Left cardiac atrium (tissue), 4 donors: Measurements from ENCODE around the gene SLC30A7. TPM values are rescaled to one million over a fixed set of nuclear protein-coding genes. Genes with fewer than 3 reads are reported as not detected.
"Not testable (repeated sequence)": the region's sequence is repeated elsewhere in the genome, so short reads cannot be mapped to it uniquely, and the experiment has no call there.

Experiments
- ATAC-seq, 2 donors: fragments of 200-7000 bp; cut with Tn5 transposase; one replicate each; pipeline ENCODE4 v1.9.1; 2020; ENCODE audit warnings: mild to moderate bottlenecking in 2 of 2, moderate library complexity in 2 of 2
- DNase-seq: peaks from one replicate; pipeline ENCODE4 v3.0.0-alpha.2; 2020
- intact Hi-C, 2 donors: fragments of 100-400 bp; cut with DNase I; formaldehyde crosslinking; loops; one replicate each; pipeline versions ENCODE4 v1.14.1 to v1.15.1; 2022 to 2023
- total RNA-seq, 2 donors: library from RNA; stranded (reverse); fragmentation: NEBNext Ultra II Directional; extraction: Animal tissue kit (Norgen Biotek cat#: 25700); gene quantifications; one replicate each; pipeline ENCODE4 v1.2.1, GENCODE V29; 2021
- donor health status: DM: no; HTN: yes; CAD: no.
- donor health status: DM: no; HTN: yes; CAD: no; lungs with severe emphysema.
- donor health status: DM: yes; HTN: yes; CAD: no.
- donor health status: Dilated cardiomyopathy.

Gene SLC30A7
- total RNA-seq, 2 donors from 2014 or later = 7.0 to 14.2 TPM

DNA sequence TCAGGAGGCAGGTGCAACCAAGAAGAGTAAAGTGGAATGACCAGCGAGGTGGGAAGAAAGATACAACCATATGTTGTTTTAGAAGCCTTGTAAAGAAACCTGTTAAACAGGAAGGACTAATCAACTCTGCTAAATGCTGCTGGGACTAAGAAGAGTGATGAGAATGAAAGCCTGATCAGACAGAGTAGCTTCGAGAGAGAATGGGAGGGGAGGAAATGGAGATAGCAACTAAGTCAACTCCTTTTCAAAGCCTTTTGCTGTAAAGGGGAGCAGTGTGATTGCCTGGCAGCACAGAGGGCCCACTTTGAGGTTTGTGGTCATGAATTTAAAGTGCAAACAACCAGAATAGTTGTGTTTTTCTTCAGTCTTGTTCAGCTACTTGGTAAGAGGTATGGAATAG lies 31.4 kb downstream of the SLC30A7 start:
- peak in 1 of 2 donors; percentile 30 for ATAC-seq
- intact Hi-C loops = no loop called here
- no peak for DNase-seq

DNA sequence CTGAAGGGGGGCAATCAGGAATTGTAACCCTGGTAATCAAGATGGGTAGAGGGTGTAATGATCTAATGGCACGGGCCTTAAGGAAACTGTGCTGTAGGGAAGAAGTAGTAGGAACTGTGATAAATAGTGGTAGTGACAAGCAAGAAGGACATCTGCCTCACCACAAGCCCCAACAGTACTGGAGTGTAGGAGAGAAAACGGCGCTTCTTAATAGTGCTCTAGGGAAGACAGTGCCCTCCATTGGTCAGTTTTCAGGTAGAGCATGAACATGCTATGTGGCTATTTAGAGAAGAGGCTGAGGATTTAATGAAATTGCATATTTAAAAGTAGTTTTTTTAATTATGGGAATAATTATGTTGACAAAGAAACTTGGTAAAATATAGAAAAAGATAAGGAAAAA lies 32.2 kb downstream of the SLC30A7 start:
- no peak for ATAC-seq
- intact Hi-C loops = no loop called here
- DNase-seq = no peak

DNA sequence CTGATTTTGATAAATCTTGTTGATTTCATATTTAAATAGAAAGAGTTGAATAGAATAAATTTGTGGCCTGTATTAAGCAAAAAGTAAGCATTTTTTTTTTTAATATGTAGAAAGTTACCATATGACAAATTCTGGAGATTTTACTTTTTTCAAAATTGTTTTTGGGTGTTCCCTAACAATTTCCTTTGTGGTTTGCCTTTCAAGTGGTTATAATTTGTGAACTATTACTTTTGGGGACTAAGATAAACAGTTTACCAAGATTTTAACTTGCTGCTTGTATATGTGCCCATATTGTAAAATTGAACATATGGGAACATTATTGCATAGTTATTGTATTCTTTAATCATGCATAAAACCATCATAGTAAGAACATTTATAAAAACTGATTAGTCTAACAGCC lies 34.6 kb downstream of the SLC30A7 start:
- ATAC-seq (no peak), DNase-seq (no peak)
- intact Hi-C loops = no loop called here

DNA sequence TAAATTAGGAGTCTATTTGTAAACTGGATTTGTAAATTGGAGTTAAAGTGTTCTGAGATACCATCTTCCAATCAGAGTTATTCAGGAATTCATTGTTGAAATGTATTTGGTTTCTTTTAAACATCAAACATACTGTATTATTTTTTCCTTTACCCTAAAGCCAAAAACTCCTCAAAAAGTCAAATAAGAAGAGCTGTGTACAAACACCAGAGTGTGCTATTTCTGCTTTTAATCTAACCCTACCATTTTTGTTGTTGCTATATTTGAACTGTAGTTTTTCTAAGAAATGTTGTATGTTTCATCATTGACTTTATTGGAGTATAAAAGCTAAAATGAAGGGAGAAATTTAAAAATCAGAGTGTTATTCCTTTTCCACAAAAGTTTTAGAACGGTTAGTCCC lies 35.8 kb downstream of the SLC30A7 start:
- intact Hi-C loops = no loop called here

DNA sequence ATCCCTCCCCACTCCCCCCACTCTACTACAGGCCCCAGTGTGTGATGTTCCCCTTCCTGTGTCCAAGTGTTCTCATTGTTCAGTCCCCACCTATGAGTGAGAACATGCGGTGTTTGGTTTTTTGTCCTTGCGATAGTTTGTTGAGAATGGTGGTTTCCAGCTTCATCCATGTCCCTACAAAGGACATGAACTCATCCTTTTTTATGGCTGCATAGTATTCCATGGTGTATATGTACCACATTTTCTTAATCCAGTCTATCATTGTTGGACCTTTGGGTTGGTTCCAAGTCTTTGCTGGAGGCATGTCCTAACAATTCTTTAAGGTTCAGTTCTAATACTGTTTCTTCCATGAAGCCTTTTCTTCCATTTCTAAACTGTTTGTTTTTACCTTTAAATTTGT lies 37.7 kb downstream of the SLC30A7 start:
- ATAC-seq, intact Hi-C loops, DNase-seq: not testable (repeated sequence)

More for the DNA sequence above, 35.8 kb downstream of the SLC30A7 start:
- DNase-seq = no peak
- no peak for ATAC-seq

DNA sequence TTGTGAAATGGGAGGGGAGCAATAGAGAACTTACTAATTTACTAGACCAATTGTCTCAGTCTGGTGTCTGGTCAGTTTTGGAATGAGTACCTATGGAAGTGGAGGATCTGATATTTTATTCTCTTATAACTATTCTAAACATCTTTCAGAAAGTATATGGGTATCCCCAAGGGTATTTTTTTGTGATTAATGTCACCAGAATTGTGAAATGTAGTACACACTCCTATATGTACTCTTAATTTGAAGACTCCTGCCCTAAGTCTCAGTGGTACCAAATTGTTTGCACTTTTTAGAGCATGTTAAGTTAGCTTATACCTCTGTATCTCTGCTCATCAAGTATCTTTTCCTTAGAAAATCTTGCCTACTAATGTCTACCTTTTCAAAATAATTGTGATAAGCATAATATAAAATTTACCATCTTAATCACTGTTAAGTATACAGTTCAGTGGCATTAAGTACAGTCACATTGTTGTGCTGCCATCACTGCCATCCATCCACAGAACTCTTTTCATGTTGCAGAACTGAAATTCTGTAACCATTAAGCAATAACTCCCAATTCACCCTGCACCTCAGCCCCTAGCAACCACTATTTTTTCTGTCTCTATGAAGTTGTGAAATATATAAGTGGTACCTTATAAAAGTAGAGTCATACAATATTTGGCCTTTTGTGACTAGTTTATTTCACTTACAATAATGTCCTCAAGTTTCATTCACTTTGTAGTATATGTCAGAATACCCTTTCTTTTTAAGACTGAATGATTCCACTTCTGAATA lies 40.5 kb downstream of the SLC30A7 start:
- no peak for ATAC-seq
- intact Hi-C loops = no loop called here

DNA sequence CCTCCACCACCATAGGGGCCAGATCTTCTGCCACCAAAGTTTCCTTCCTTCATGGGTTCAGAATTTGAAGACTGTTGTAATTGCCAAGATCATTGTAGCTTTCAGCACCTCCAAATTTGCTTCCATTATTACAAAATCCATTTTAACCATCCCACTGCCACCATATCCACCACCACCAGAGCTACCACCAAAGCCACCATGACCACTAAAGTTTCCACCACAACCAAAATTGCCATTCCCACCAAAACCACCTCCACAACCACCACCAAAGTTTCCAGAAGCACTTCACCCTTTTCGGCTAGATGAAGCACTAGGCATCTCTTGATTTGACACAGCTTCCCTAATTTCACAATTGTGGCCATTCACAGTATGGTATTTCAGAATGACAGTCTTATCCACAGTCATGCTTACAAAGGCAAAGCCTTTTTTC lies 45.2 kb downstream of the SLC30A7 start:
- no peak for DNase-seq
- no peak for ATAC-seq

More for the DNA sequence above, 40.5 kb downstream of the SLC30A7 start:
- DNase-seq = no peak

DNA sequence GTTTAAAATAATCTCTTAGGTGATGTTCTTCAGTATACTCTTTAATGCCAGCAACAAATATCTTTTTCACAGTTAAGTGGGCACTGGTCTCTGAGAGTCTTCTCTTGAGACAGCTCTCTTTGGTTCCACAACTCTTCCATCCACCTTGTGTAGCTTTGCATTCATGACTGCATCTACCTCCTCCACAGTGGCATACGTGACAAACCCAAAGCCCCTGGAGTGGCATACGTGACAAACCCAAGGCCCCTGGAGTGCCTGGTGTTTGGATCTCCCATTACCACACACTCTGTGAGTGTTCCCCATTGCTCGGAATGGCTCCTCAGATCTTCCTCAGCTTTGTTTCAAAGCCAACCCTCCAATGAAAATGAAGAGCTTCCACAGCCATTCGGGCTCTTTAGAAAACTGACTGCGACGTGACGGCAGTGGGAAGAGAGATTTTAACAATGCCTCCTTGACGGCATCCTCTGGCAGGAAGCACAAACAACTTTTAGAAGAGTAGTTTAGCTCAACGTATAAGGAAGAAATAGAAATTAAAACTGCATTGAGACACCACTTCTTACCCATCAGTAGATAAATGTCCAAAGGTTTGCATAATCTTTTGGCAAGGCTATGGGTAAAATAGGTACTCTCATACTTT lies 45.8 kb downstream of the SLC30A7 start:
- no peak for DNase-seq
- intact Hi-C loops = no loop called here
- no peak for ATAC-seq

More for the DNA sequence above, 45.2 kb downstream of the SLC30A7 start:
- intact Hi-C loops = no loop called here

DNA sequence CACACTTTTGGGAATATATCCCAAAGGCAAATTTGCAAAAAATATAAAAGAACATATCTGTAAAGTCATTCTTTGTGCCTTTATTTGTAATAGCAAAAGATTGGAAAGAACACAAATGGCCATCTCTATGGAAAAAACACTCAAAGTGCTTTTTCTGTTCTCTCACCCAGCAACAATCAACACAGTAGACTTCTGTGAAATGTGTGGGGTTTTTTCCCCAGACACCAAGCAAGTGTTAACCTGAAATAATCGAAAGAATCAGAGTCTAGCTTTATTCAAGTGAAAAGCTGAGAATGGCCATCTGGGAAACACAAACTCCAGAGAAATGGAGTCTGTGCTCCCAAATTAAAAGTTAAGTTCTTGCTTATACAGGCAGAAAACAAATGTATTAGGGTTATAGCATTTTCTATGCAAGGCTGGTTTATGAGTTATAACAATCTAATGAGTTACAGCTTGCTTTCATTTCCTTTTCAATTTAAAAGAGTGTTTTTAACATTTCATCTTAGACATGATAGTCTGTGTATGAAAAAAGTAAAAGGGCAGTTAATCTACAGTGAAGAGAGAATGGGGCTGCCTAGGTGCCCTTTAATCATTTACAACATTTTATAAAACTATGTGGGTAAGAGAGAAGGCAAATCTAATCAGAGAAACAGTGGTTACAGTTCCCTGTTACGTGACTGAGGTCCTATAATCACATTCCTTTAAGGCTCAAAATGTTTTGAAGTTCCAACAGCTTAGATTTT lies 46.6 kb downstream of the SLC30A7 start:
- DNase-seq (no peak), ATAC-seq (no peak)
- intact Hi-C loops = no loop called here

DNA sequence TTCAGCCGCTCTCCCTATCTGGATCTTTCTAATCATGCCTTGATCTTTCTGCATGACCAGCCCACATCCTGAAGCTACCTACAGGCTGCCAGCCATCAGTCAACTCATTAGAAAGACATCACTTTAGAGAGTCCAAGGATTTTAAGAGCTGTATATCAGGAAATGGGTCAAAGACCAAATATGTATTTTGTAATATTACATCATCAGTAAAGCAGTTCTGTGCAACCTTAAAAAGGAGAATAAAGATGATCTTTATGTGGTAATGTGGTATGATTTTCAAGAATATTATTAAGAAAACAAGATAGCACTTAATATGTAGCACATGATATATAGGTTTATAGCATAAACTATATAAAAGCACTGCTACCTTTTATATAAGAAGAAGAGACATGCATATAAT lies 47.6 kb downstream of the SLC30A7 start:
- ATAC-seq (no peak), DNase-seq (no peak)
- intact Hi-C loops = no loop called here

DNA sequence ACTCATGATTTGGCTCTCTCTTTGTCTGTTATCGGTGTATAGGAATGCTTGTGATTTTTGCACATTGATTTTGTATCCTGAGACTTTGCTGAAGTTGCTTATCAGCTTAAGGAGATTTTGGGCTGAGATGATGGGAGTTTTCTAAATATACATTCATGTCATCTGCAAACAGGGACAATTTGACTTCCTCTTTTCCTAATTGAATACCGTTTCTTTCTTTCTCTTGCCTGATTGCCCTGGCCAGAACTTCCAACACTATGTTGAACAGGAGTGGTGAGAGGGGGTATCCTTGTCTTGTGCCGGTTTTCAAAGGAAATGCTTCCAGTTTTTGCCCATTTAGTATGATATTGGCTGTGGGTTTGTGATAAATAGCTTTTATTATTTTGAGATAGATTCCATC lies 50.2 kb downstream of the SLC30A7 start:
- ATAC-seq, intact Hi-C loops, DNase-seq: not testable (repeated sequence)

DNA sequence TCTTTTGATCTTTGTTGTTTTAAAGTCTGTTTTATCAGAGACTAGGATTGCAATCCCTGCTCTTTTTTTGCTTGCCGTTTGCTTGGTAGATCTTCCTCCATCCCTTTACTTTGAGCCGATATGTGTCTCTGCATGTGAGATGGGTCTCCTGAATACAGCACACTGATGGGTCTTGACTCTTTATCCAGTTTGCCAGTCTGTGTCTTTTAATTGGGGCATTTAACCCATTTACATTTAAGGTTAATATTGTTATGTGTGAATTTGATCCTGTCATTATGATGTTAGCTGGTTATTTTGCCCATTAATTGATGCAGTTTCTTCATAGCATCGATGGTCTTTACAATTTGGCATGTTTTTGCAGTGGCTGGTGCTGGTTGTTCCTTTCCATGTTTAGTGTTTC lies 51.9 kb downstream of the SLC30A7 start:
- ATAC-seq, intact Hi-C loops, DNase-seq: not testable (repeated sequence)

DNA sequence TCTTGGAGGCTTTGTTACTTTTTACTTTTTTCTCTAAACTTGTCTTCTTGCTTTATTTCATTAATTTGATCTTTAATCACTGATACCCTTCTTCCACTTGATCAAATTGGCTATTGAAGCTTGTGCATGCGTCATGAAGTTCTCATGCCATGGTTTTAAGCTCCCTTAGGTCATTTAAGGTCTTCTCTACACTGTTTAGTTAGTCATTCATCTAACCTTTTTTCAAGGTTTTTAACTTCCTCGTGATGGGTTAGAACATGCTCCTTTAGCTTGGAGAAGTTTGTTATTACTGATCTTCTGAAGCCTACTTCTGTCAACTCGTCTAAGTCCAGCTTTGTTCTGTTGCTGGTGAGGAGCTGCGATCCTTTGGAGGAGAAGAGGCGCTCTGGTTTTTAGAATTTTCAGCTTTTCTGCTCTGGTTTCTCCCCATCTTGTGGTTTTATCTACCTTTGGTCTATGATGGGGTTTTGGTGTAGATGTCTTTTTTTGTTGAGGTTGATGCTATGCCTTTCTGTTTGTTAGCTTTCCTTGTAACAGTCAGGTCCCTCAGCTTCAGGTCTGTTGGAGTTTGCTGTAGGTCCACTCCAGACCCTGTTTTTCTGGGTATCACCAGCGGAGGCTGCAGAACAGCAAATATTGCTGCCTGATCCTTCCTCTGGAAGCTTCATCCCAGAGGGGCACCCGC lies 53.0 kb downstream of the SLC30A7 start:
- ATAC-seq, intact Hi-C loops, DNase-seq: not testable (repeated sequence)

DNA sequence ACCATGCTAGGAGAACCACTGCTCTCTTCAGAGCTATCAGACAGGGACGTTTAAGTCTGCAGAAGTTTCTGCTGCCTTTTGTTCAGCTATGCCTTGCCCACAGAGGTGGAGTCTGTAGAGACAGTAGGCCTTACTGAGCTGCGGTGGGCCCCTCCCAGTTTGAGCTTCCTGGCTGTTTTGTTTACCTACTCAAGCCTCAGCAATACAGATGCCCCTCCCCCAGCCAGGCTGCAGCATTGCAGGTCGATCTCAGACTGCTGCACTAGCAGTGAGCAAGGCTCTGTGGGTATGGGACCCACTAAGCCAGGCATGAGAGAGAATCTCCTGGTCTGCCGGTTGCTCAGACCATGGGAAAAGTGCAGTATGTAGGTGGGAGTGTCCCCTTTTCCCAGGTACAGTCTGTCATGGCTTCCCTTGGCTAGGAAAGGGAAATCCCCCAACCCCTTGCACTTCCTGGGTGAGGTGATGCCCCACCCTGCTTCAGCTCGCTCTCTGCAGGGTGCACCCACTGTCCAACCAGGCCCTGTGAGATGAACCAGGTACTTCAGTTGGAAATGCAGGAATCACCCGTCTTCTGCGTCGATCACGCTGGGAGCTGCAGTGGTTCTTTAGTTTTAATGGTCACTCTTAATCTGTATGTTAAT lies 53.7 kb downstream of the SLC30A7 start:
- intact Hi-C loops = not testable (repeated sequence)
- ATAC-seq (peak in 1 of 2 donors; percentile 50), DNase-seq (peak; percentile 50)

DNA sequence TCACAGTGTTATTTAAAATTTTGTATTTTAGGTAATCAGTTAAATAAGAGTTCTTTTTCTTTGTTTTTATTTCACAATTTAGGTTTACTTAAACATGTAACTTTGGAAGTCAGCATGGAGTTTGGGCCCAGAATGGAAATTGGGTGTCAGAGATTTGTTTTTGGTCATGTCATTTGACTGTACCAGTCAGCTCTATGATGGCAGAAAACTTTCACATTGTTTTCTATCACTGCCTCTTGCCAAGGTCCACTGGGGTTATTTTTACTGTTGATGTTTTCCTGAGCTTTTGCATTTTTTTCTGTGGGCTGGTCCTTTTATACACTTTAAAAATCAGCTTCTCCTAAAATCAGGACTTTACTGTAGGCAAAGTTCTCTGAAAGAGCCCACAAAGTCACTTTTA lies 54.4 kb downstream of the SLC30A7 start:
- no peak for DNase-seq
- intact Hi-C loops = no loop called here
- no peak for ATAC-seq

DNA sequence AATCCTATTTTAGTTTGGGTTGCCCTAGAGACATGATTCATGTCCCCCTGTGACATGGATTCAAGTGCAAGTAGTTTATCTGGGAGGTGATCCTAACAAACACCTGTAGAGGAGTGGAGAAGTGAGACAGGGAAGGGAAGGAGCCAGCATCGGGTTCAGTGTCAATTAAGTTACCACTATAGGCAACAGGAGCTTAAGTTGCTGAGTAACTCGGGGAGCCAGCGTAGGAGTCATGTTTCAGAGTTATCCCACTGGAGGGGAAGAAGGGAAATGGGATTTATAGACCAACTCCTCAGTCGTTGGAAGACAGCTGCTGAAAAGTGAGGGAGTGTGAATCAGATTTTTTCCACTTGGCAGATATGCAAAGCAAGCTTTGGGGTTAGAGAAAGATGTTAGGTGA lies 54.9 kb downstream of the SLC30A7 start:
- intact Hi-C loops = no loop called here
- ATAC-seq = peak in 1 of 2 donors; percentile 11
- DNase-seq = no peak

DNA sequence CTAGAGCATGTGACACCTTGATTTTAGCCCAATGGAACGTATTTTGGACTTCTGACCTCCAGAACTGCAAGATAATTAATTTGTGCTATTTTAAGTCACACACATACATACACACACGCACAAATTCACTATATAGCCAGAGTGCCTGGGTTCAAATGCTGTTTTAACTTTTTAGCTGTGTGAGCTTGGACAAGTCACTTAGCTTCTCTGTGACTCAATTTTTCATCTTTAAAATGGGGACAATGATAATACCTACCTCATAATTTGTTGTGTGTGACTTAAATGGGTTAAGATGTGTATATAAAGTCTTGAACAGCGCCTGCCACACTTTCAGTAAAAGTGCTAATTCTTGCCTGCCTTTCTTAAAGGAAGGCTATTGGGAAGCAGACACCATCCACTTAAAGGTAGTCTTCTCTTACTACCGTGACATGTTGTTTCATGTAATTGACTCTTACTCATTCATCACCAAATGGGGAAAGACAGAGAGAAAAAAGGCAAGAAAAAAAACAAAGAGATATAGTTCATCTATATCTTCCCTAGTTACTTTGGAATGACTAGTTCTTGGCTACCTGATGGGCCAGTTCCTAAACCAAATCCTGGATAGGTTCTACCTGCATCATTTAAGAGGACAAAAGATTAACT lies 56.3 kb downstream of the SLC30A7 start:
- intact Hi-C loops = no loop called here
- DNase-seq (no peak), ATAC-seq (no peak)

DNA sequence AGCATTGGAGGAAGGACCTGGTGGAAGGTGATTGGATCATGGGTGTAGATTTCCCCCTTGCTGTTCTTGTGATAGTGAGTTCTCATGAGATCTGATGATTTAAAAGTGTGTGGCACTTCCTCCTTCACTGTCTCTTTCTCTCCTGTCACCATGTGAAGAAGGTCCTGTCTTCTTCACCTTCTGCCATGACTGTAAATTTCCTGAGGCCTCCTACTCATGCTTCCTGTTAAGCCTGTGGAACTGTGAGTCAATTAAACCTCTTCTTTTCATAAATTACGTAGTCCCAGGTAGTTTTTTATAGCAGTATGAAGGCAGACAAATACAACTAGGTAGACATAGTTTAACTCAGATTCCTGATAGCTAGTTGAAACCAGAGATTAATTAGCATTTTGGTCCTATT lies 57.1 kb downstream of the SLC30A7 start:
- ATAC-seq, intact Hi-C loops, DNase-seq: not testable (repeated sequence)
